HCT116 (cell line): ENCODE measurements around the gene UGT1A7. TPM values are rescaled to one million over a fixed set of nuclear protein-coding genes. Genes with fewer than 3 reads are reported as not detected.

Experiments
- ATAC-seq: fragments of 200-7000 bp; cut with Tn5 transposase; 2 replicates; pipeline ENCODE4 v1.9.1; 2020; ENCODE audit warnings: mild to moderate bottlenecking, moderate library complexity
- BruUV-seq: library from RNA; stranded (reverse); fragments of 400-500 nt; replicated peaks from 2 replicates; lab custom pipeline; 2021; lab: Mats Ljungman, UMichigan
- CTCF ChIA-PET: fragments of 300-600 bp; sonication (Branson Sonifier 250); formaldehyde crosslinking; loops from one replicate; lab custom pipeline; 2021; ENCODE audit warnings: antibody characterized with exemption; lab: Charles Lee
- POLR2A ChIA-PET: fragments of 300-600, 350-600 bp; sonication (Branson Sonifier 250); formaldehyde crosslinking; loops from one replicate; lab custom pipeline; 2021; ENCODE audit warnings: antibody characterized with exemption; lab: Charles Lee
- RAD21 ChIA-PET, 2 experiments: fragments of 300-600 bp; sonication (Branson Sonifier 250); formaldehyde crosslinking; loops; one replicate each; lab custom pipeline; 2023; ENCODE audit warnings: low total read pairs in 2 of 2; ENCODE audit not compliant: uncharacterized antibody in 2 of 2, unreplicated experiment in 2 of 2, low non-redundant PET in 1 of 2; lab: Charles Lee
- DNase-seq: peaks from one replicate; pipeline ENCODE4 v3.0.0-alpha.2; 2010; ENCODE audit warnings: low read depth, low spot score
- H2AFZ ChIP-seq: fragments of 200-600 bp; shearing (Covaris generic), sonication (generic); 2 replicates; pipeline ENCODE4 v1.6.1; 2017; ENCODE audit warnings: low read depth, mixed run types, mixed read lengths, antibody characterized with exemption, low read length; ENCODE audit not compliant: poor library complexity, severe bottlenecking
- H3K27ac ChIP-seq: 2 replicates; pipeline ENCODE4 v1.5.1; 2012; ENCODE audit warnings: low read depth, low read length
- H3K27me3 ChIP-seq: fragments of 200-600 bp; sonication (generic); 2 replicates; pipeline ENCODE4 v1.6.1; 2016; ENCODE audit warnings: mixed run types, low read length, mixed read lengths; ENCODE audit not compliant: insufficient read depth
- H3K36me3 ChIP-seq, 2 experiments: fragments of 200-500 bp in 1 of 2; fragments of 200-600 bp in 1 of 2; sonication (Bioruptor generic) in 1 of 2; sonication (generic) in 1 of 2; 2 replicates each; pipeline versions ENCODE4 v1.5.1 to v1.6.1; 2014 to 2016; ENCODE audit warnings: low read length in 2 of 2, inconsistent platforms in 1 of 2, mixed read lengths in 1 of 2, mixed run types in 1 of 2; ENCODE audit not compliant: insufficient read depth in 2 of 2, control insufficient read depth in 1 of 2
- H3K4me1 ChIP-seq, 2 experiments: fragments of 200-600 bp in 1 of 2; sonication (generic) in 1 of 2; 2 replicates each; pipeline versions ENCODE4 v1.5.1 to v1.6.1; 2012 to 2017; ENCODE audit warnings: low read length in 2 of 2, inconsistent platforms in 1 of 2, mild to moderate bottlenecking in 1 of 2, mixed read lengths in 1 of 2, mixed run types in 1 of 2, moderate library complexity in 1 of 2; ENCODE audit not compliant: insufficient read depth in 2 of 2, control insufficient read depth in 1 of 2
- H3K4me2 ChIP-seq: fragments of 200-600 bp; sonication (generic); 2 replicates; pipeline ENCODE4 v1.6.1; 2017; ENCODE audit warnings: mixed run types, low read length, mixed read lengths
- H3K4me3 ChIP-seq, 2 experiments: fragments of 200-600 bp in 1 of 2; sonication (generic) in 1 of 2; replicated peaks in 1 of 2; 2 replicates each; pipeline ENCODE4 v1.5.1; 2011 to 2016; ENCODE audit warnings: low read length in 2 of 2, control low read depth in 1 of 2, low read depth in 1 of 2, mild to moderate bottlenecking in 1 of 2, mixed read lengths in 1 of 2, mixed run types in 1 of 2
- H3K79me2 ChIP-seq: fragments of 200-600 bp; sonication (generic); 2 replicates; pipeline ENCODE4 v1.6.1; 2017; ENCODE audit warnings: mild to moderate bottlenecking, mixed run types, low read length, moderate library complexity, mixed read lengths; ENCODE audit not compliant: insufficient read depth
- H3K9ac ChIP-seq: fragments of 200-600 bp; sonication (generic); 2 replicates; pipeline ENCODE4 v1.6.1; 2016; ENCODE audit warnings: low read length, mixed read lengths
- H3K9me2 ChIP-seq: fragments of 200-600 bp; sonication (generic), shearing (Covaris generic); 2 replicates; pipeline ENCODE4 v1.6.1; 2017; ENCODE audit warnings: mixed run types, mild to moderate bottlenecking, moderate library complexity; ENCODE audit not compliant: insufficient read depth
- H3K9me3 ChIP-seq, 2 experiments: fragments of 200-500 bp in 1 of 2; fragments of 200-600 bp in 1 of 2; sonication (Bioruptor generic) in 1 of 2; sonication (generic) in 1 of 2; 2 replicates each; pipeline ENCODE4 v1.6.1; 2014 to 2017; ENCODE audit warnings: low read length in 2 of 2, mixed read lengths in 2 of 2, inconsistent platforms in 1 of 2, low read depth in 1 of 2, mild to moderate bottlenecking in 1 of 2, mixed run types in 1 of 2, moderate library complexity in 1 of 2; ENCODE audit not compliant: control insufficient read depth in 1 of 2, insufficient read depth in 1 of 2
- H4K20me1 ChIP-seq: fragments of 200-600 bp; sonication (generic), shearing (Covaris generic); 2 replicates; pipeline ENCODE4 v1.6.1; 2017; ENCODE audit warnings: mixed run types, mild to moderate bottlenecking, moderate library complexity; ENCODE audit not compliant: insufficient read depth
- ATF3 ChIP-seq: IDR thresholded peaks from 2 replicates; pipeline ENCODE4 v1.6.1; 2012
- CBX3 ChIP-seq: IDR thresholded peaks from 2 replicates; pipeline ENCODE4 v1.6.1; 2012; ENCODE audit warnings: low read depth
- CTCF ChIP-seq, 3 experiments: fragments of 200-600 bp in 1 of 3; sonication (generic) in 1 of 3; IDR thresholded peaks in 2 of 3; conservative IDR thresholded peaks in 1 of 3; 2 replicates each; pipeline ENCODE4 v1.5.1; 2012 to 2017; ENCODE audit warnings: low read depth in 2 of 3, low read length in 2 of 3, antibody characterized with exemption in 1 of 3, borderline replicate concordance in 1 of 3, control low read depth in 1 of 3, mild to moderate bottlenecking in 1 of 3, mixed read lengths in 1 of 3, mixed run types in 1 of 3, moderate library complexity in 1 of 3; ENCODE audit not compliant: insufficient read depth in 1 of 3
- EGR1 ChIP-seq: IDR thresholded peaks from 2 replicates; pipeline ENCODE4 v1.6.1; 2012; ENCODE audit warnings: low read depth
- EZH2phosphoT487 ChIP-seq: fragments of 200-600 bp; IDR thresholded peaks from 2 replicates; pipeline ENCODE4 v1.6.1; 2018; ENCODE audit warnings: antibody characterized with exemption, borderline replicate concordance
- MAX ChIP-seq: IDR thresholded peaks from 2 replicates; pipeline ENCODE4 v1.6.1; 2012
- POLR2A ChIP-seq: IDR thresholded peaks from 2 replicates; pipeline ENCODE4 v1.7.0; 2011; ENCODE audit warnings: borderline replicate concordance; ENCODE audit not compliant: insufficient read depth, insufficient read length; ENCODE audit errors: extremely low read depth
- POLR2AphosphoS5 ChIP-seq: IDR thresholded peaks from 2 replicates; pipeline ENCODE4 v1.6.1; 2011; ENCODE audit warnings: mild to moderate bottlenecking, low read depth, low read length, moderate library complexity
- RAD21 ChIP-seq: IDR thresholded peaks from 2 replicates; pipeline ENCODE4 v1.6.1; 2012; ENCODE audit warnings: low read depth, mild to moderate bottlenecking
- SIN3A ChIP-seq: IDR thresholded peaks from 2 replicates; pipeline ENCODE4 v1.6.1; 2012; ENCODE audit warnings: low read depth
- SP1 ChIP-seq: IDR thresholded peaks from 2 replicates; pipeline ENCODE4 v1.6.1; 2012; ENCODE audit warnings: low read depth
- YY1 ChIP-seq: IDR thresholded peaks from 2 replicates; pipeline ENCODE4 v1.6.1; 2011; ENCODE audit warnings: low read length, low read depth, moderate library complexity, mild to moderate bottlenecking; ENCODE audit not compliant: insufficient replicate concordance; ENCODE audit errors: extremely low read depth
- ZFX ChIP-seq: fragments of 450-650 bp; IDR thresholded peaks from 2 replicates; pipeline ENCODE4 v1.6.1; 2017
- ZNF274 ChIP-seq: fragments of 200-500 bp; sonication (Bioruptor generic); IDR thresholded peaks from 2 replicates; pipeline ENCODE4 v1.6.1; 2014; ENCODE audit warnings: mild to moderate bottlenecking, low read depth, low read length, inconsistent platforms
- intact Hi-C: fragments of 100-400 bp; cut with micrococcal nuclease; formaldehyde crosslinking; loops from 2 replicates; pipeline ENCODE4 v1.10.0; 2022
- total RNA-seq: library from RNA; stranded (reverse); gene quantifications from one replicate; pipeline ENCODE4 v1.2.1, GENCODE V29; 2021; ENCODE audit not compliant: unreplicated experiment
- TF ChIP-seq, protein P1 (sequence below): IDR thresholded peaks from 2 replicates; pipeline ENCODE4 v1.6.1; 2012; ENCODE audit warnings: low read depth

The UGT1A7 gene
- total RNA-seq, 1 experiment from 2014 or later = not detected

GRCh38 chr2:233705911-233706506 lies 24.3 kb downstream of the UGT1A7 start (continued):
- TF ChIP-seq MAX (no peak), YY1 (no peak), SIN3A (no peak), ZNF274 (no peak), POLR2AphosphoS5 (no peak), RAD21 (no peak), POLR2A (no peak), ATF3 (no peak), ZFX (no peak)
- TF ChIP-seq, protein P1, sequence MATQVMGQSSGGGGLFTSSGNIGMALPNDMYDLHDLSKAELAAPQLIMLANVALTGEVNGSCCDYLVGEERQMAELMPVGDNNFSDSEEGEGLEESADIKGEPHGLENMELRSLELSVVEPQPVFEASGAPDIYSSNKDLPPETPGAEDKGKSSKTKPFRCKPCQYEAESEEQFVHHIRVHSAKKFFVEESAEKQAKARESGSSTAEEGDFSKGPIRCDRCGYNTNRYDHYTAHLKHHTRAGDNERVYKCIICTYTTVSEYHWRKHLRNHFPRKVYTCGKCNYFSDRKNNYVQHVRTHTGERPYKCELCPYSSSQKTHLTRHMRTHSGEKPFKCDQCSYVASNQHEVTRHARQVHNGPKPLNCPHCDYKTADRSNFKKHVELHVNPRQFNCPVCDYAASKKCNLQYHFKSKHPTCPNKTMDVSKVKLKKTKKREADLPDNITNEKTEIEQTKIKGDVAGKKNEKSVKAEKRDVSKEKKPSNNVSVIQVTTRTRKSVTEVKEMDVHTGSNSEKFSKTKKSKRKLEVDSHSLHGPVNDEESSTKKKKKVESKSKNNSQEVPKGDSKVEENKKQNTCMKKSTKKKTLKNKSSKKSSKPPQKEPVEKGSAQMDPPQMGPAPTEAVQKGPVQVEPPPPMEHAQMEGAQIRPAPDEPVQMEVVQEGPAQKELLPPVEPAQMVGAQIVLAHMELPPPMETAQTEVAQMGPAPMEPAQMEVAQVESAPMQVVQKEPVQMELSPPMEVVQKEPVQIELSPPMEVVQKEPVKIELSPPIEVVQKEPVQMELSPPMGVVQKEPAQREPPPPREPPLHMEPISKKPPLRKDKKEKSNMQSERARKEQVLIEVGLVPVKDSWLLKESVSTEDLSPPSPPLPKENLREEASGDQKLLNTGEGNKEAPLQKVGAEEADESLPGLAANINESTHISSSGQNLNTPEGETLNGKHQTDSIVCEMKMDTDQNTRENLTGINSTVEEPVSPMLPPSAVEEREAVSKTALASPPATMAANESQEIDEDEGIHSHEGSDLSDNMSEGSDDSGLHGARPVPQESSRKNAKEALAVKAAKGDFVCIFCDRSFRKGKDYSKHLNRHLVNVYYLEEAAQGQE = no peak

DNA sequence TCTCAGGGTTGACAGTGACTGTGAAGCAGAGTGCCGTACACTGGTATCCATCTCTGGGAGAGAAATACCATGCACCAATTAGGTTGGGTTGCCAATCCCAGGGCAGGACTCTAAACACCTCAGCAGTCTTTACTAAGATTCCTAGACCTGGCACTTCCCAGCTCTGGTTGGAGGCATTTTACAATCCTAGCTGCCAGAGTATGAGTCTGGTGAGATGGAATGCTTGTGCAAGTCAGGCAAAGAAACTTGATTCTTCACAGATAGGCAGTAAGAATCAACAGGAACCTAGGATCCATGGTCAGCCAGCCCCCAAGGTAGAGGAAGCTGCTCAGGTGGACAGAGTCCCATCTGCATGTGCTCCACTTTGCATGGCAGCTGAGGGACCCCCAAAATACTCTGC lies 25.0 kb downstream of the UGT1A7 start:
- no peak for DNase-seq
- POLR2A ChIA-PET = no interaction called here
- TF ChIP-seq SIN3A (no peak), SP1 (no peak), POLR2A (no peak), EZH2phosphoT487 (no peak), MAX (no peak), YY1 (no peak), EGR1 (no peak), CBX3 (no peak), CTCF (IDR thresholded peaks at IDR 0.05 in 2 of 3, conservative IDR thresholded peaks at IDR 0.05 in 1 of 3; ENCODE audit: borderline replicate concordance in 1 of 3, insufficient read depth in 1 of 3, low read depth in 2 of 3, low read length in 2 of 3) (no peak)
- TF ChIP-seq, protein P1 = no peak

More for the DNA sequence above, 25.0 kb downstream of the UGT1A7 start:
- ChIA-PET RAD21 (no interaction called here), CTCF (no interaction called here)
- no peak for ATAC-seq
- Histone ChIP-seq H3K9me3 (no peaks in the 10 kb centered on the region), H3K9ac (no peak overlapping the region), H3K4me2 (no peak overlapping the region), H3K36me3 (no peaks in the 10 kb centered on the region), H3K79me2 (no peaks in the 10 kb centered on the region), H2AFZ (no peak overlapping the region), H3K9me2 (no peaks in the 10 kb centered on the region), H3K4me1 (no peaks in the 10 kb centered on the region), H3K27ac (no peak overlapping the region), H4K20me1 (no peaks in the 10 kb centered on the region), H3K4me3 (no peak overlapping the region), H3K27me3 (no peaks in the 10 kb centered on the region)
- intact Hi-C loops = no loop called here
- no TSS peak for BruUV-seq
